GM04504 (cell line): ENCODE data around the gene TMEM134.
"Not testable (repeated sequence)": the region's sequence is repeated elsewhere in the genome, so short reads cannot be mapped to it uniquely, and the experiment has no call there.

Experiments
- DNase-seq: peaks from one replicate; pipeline ENCODE4 v3.0.0-alpha.2; 2012; ENCODE audit warnings: low read depth

TMEM134 gene

GRCh38 chr11:67468759-67469507, at the start of gene TMEM134:
TMEM134 (minus strand) TSS chr11:67469251; CDS start chr11:67469192, 59 bp downstream.
- peak; percentile 82 for DNase-seq

- DNase-seq = no peak
Measured at GRCh38 chr11:67517784-67518552, 48.9 kb upstream of the TMEM134 start.

- DNase-seq = no peak
Measured at GRCh38 chr11:67516806-67517205, 47.8 kb upstream of the TMEM134 start.

GRCh38 chr11:67514116-67514515, 45.1 kb upstream of the TMEM134 start:
- DNase-seq = no peak

GRCh38 chr11:67511558-67511957, 42.5 kb upstream of the TMEM134 start:
- DNase-seq = not testable (repeated sequence)

- no peak for DNase-seq
Measured at GRCh38 chr11:67510023-67510345, 40.9 kb upstream of the TMEM134 start.

GRCh38 chr11:67508486-67509121, 39.6 kb upstream of the TMEM134 start:
- DNase-seq = peak; percentile 91

GRCh38 chr11:67507864-67508485, 38.9 kb upstream of the TMEM134 start, which contains the start of gene CDK2AP2:
CDK2AP2 (minus strand) TSS chr11:67508162; CDS start chr11:67508082, 80 bp downstream.
- DNase-seq = peak; percentile 99

GRCh38 chr11:67507242-67507863, 38.3 kb upstream of the TMEM134 start:
- no peak for DNase-seq

- no peak for DNase-seq
Measured at GRCh38 chr11:67506426-67507051, 37.5 kb upstream of the TMEM134 start.

GRCh38 chr11:67505605-67506396, 36.8 kb upstream of the TMEM134 start:
- DNase-seq = peak; percentile 71

- DNase-seq = no peak
Measured at GRCh38 chr11:67504950-67505581, 36.0 kb upstream of the TMEM134 start, which contains the start of gene PITPNM1. PITPNM1 (minus strand) TSS chr11:67505363; CDS start chr11:67504180, 1,183 bp downstream.

GRCh38 chr11:67504005-67504949, 35.2 kb upstream of the TMEM134 start:
- no peak for DNase-seq

GRCh38 chr11:67503119-67504004, 34.3 kb upstream of the TMEM134 start:
- DNase-seq = no peak

- no peak for DNase-seq
Measured at GRCh38 chr11:67502328-67502979, 33.4 kb upstream of the TMEM134 start.

GRCh38 chr11:67501854-67502253, 32.8 kb upstream of the TMEM134 start:
- no peak for DNase-seq
